Measurements from ENCODE around the gene BCL11A.

BCL11A gene

GRCh38 chr2:60583604-60584003, 30.1 kb upstream of the BCL11A start:
- Histone ChIP-seq H3K4me3 (ENCODE audit: low read depth in 1 of 2, low read length in 2 of 2) (no peak overlapping the region), H3K9ac (ENCODE audit: low read depth in 1 of 2, low read length in 2 of 2) (no peak overlapping the region)

GRCh38 chr2:60581433-60582282, 28.2 kb upstream of the BCL11A start:
- Histone ChIP-seq H3K9me3 (ENCODE audit: control insufficient read depth in 1 of 2, low read length in 2 of 2) (no peaks in the 10 kb centered on the region), H3K27ac (ENCODE audit: low read depth, low read length) (no peak overlapping the region), H3K4me3 (ENCODE audit: low read depth in 1 of 2, low read length in 2 of 2) (peak overlapping the region; percentile 57 to 58), H3K9ac (ENCODE audit: low read depth in 1 of 2, low read length in 2 of 2) (peak overlapping the region in 1 of 2 donors; percentile 14), H3K27me3 (ENCODE audit: control insufficient read depth in 1 of 2, insufficient read depth in 2 of 2, low read length in 2 of 2) (peaks cover 4 to 12% of the 10 kb centered on the region in 2 donors), H3K4me1 (ENCODE audit: control insufficient read depth in 1 of 2, insufficient read depth in 2 of 2, low read length in 2 of 2) (peaks cover 0 to 4% of the 10 kb centered on the region in 2 donors), H3K36me3 (ENCODE audit: control insufficient read depth in 1 of 2, insufficient read depth in 2 of 2, low read length in 2 of 2) (no peaks in the 10 kb centered on the region)

More at GRCh38 chr2:60583604-60584003, 30.1 kb upstream of the BCL11A start:
- H3K4me1 ChIP-seq (ENCODE audit: control insufficient read depth in 1 of 2, insufficient read depth in 2 of 2, low read length in 2 of 2) = peaks cover 0 to 4% of the 10 kb centered on the region in 2 donors
- H3K27ac ChIP-seq (ENCODE audit: low read depth, low read length) = no peak overlapping the region
- H3K9me3 ChIP-seq (ENCODE audit: control insufficient read depth in 1 of 2, low read length in 2 of 2) = no peaks in the 10 kb centered on the region
- H3K36me3 ChIP-seq (ENCODE audit: control insufficient read depth in 1 of 2, insufficient read depth in 2 of 2, low read length in 2 of 2) = no peaks in the 10 kb centered on the region
- peaks cover 4 to 12% of the 10 kb centered on the region in 2 donors for H3K27me3 ChIP-seq (ENCODE audit: control insufficient read depth in 1 of 2, insufficient read depth in 2 of 2, low read length in 2 of 2)

- H3K9me3 ChIP-seq (ENCODE audit: control insufficient read depth in 1 of 2, low read length in 2 of 2) = no peaks in the 10 kb centered on the region
- H3K4me3 ChIP-seq (ENCODE audit: low read depth in 1 of 2, low read length in 2 of 2) = no peak overlapping the region
- no peak overlapping the region for H3K9ac ChIP-seq (ENCODE audit: low read depth in 1 of 2, low read length in 2 of 2)
- peaks cover 5 to 12% of the 10 kb centered on the region in 2 donors for H3K27me3 ChIP-seq (ENCODE audit: control insufficient read depth in 1 of 2, insufficient read depth in 2 of 2, low read length in 2 of 2)
- H3K4me1 ChIP-seq (ENCODE audit: control insufficient read depth in 1 of 2, insufficient read depth in 2 of 2, low read length in 2 of 2) = peaks cover 0 to 4% of the 10 kb centered on the region in 2 donors
- no peak overlapping the region for H3K27ac ChIP-seq (ENCODE audit: low read depth, low read length)
- no peaks in the 10 kb centered on the region for H3K36me3 ChIP-seq (ENCODE audit: control insufficient read depth in 1 of 2, insufficient read depth in 2 of 2, low read length in 2 of 2)
These were observed 24.3 kb upstream of the BCL11A start for GRCh38 chr2:60577682-60578283.

DNA sequence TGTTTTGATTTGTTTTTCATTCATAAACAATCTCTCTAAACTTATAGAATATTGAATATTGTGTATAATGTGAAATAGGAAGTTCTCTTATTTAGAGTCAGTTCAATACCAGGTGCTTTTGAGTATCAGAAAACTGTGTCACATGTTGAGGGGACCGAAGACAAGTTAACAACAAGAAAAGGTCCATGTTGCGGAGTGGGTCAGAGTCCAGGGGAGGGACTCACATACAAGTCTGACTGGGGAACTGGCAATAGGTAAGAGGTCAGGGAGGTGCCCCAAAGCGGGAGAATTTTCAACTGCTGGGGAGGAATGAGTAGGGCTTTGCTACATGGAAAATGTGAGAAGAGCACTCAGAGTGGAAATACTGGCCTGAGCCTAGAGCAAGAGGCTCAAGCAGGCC, 19.8 kb upstream of the BCL11A start:
- H3K9ac ChIP-seq (ENCODE audit: low read depth in 1 of 2, low read length in 2 of 2) = no peak overlapping the region
- H3K27ac ChIP-seq (ENCODE audit: low read depth, low read length) = no peak overlapping the region
- H3K4me1 ChIP-seq (ENCODE audit: control insufficient read depth in 1 of 2, insufficient read depth in 2 of 2, low read length in 2 of 2) = peaks cover 8 to 11% of the 10 kb centered on the region in 2 donors
- no peak overlapping the region for H3K4me3 ChIP-seq (ENCODE audit: low read depth in 1 of 2, low read length in 2 of 2)
- H3K9me3 ChIP-seq (ENCODE audit: control insufficient read depth in 1 of 2, low read length in 2 of 2) = no peaks in the 10 kb centered on the region
- H3K36me3 ChIP-seq (ENCODE audit: control insufficient read depth in 1 of 2, insufficient read depth in 2 of 2, low read length in 2 of 2) = no peaks in the 10 kb centered on the region
- peaks cover 26 to 46% of the 10 kb centered on the region in 2 donors for H3K27me3 ChIP-seq (ENCODE audit: control insufficient read depth in 1 of 2, insufficient read depth in 2 of 2, low read length in 2 of 2)

DNA sequence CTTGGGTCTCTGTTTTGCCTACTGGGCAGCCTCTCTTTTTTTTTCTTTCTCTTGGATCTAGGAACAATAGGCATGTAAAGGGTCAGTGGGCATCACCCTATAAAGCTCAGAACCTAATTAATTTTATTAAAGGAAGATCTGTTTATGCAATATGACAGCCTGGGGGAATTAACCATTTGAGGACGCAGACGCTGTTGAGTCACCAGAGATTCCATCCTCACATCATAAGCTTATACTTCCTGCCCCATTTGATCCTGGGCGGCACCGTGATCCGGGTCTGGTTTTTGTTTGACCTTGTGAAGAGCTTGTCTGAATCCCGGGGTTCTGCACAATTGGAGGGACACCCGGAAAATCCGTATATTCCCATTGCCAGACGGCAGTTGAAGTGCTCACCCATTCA, 16.8 kb upstream of the BCL11A start:
- H3K9ac ChIP-seq (ENCODE audit: low read depth in 1 of 2, low read length in 2 of 2) = no peak overlapping the region
- H3K27ac ChIP-seq (ENCODE audit: low read depth, low read length) = no peak overlapping the region
- no peaks in the 10 kb centered on the region for H3K36me3 ChIP-seq (ENCODE audit: control insufficient read depth in 1 of 2, insufficient read depth in 2 of 2, low read length in 2 of 2)
- no peaks in the 10 kb centered on the region for H3K9me3 ChIP-seq (ENCODE audit: control insufficient read depth in 1 of 2, low read length in 2 of 2)
- peaks cover 8 to 11% of the 10 kb centered on the region in 2 donors for H3K4me1 ChIP-seq (ENCODE audit: control insufficient read depth in 1 of 2, insufficient read depth in 2 of 2, low read length in 2 of 2)
- peaks cover 40 to 58% of the 10 kb centered on the region in 2 donors for H3K27me3 ChIP-seq (ENCODE audit: control insufficient read depth in 1 of 2, insufficient read depth in 2 of 2, low read length in 2 of 2)
- no peak overlapping the region for H3K4me3 ChIP-seq (ENCODE audit: low read depth in 1 of 2, low read length in 2 of 2)

DNA sequence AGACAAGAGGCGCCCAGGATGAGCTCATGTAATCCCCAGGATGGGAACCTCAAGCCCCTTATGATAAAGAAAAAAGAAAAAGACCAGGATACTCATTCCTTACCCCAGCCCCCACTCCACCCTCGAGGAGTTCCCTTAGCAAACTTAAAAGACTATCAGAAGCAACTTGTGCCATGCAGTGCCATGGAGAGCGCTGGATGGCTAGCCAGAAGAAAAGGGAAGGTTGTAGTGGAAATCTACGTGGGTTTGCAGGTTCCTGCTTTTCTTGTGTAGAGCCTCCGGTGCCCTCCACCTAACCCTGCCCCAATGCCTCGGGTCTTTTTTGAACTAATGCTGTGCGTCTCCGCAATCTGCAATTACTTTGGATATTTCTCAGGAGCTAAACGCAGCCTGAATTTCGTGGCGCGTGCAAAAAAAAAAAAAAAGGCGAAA, 16.2 kb upstream of the BCL11A start:
- no peak overlapping the region for H3K27ac ChIP-seq (ENCODE audit: low read depth, low read length)
- no peak overlapping the region for H3K9ac ChIP-seq (ENCODE audit: low read depth in 1 of 2, low read length in 2 of 2)
- no peaks in the 10 kb centered on the region for H3K36me3 ChIP-seq (ENCODE audit: control insufficient read depth in 1 of 2, insufficient read depth in 2 of 2, low read length in 2 of 2)
- H3K27me3 ChIP-seq (ENCODE audit: control insufficient read depth in 1 of 2, insufficient read depth in 2 of 2, low read length in 2 of 2) = peaks cover 40 to 58% of the 10 kb centered on the region in 2 donors
- no peaks in the 10 kb centered on the region for H3K9me3 ChIP-seq (ENCODE audit: control insufficient read depth in 1 of 2, low read length in 2 of 2)
- peaks cover 8 to 11% of the 10 kb centered on the region in 2 donors for H3K4me1 ChIP-seq (ENCODE audit: control insufficient read depth in 1 of 2, insufficient read depth in 2 of 2, low read length in 2 of 2)
- peak overlapping the region; percentile 43 to 58 for H3K4me3 ChIP-seq (ENCODE audit: low read depth in 1 of 2, low read length in 2 of 2)

DNA sequence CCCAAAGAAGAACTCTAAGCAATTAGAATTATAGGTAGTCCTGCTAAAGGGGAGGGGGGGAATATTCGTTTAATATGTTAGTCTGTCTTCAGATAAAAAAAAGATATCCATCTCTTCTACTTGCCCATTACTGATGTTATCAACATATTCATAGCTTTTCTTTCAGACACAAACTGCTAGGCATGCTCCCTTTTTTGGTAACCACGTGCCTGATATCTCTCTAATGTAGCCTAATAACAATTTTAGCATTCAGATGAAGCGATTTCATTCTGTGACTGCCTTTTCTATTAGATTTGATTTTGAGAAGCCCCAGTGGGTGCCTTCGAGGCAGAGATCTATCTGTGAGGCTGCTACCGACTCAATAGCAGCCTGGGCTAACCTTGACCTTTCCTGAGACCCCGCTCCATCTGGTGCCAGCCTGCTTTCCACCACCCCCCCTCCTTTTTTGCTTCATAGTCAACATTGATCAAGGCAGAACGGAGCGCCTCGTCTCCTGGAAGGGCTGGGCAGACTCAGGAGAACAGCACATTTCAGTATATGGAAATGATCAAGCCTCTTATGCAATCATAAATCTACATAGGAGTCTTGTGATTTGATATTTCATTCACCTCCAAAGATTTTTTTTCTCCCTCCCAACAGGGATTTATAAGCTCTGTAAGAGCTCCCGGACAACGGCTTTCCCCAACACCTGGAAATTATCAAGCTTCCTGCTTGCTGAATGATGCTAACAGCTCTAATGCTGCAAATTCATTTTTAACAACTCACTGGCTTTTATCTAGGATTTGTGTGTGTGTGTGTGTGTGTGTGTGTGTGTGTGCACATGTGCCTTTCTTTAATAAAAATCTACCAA, 14.7 kb upstream of the BCL11A start:
- Histone ChIP-seq H3K4me3 (ENCODE audit: low read depth in 1 of 2, low read length in 2 of 2) (no peak overlapping the region), H3K36me3 (ENCODE audit: control insufficient read depth in 1 of 2, insufficient read depth in 2 of 2, low read length in 2 of 2) (no peaks in the 10 kb centered on the region), H3K27me3 (ENCODE audit: control insufficient read depth in 1 of 2, insufficient read depth in 2 of 2, low read length in 2 of 2) (peaks cover 40 to 53% of the 10 kb centered on the region in 2 donors), H3K4me1 (ENCODE audit: control insufficient read depth in 1 of 2, insufficient read depth in 2 of 2, low read length in 2 of 2) (peaks cover 8 to 11% of the 10 kb centered on the region in 2 donors), H3K9ac (ENCODE audit: low read depth in 1 of 2, low read length in 2 of 2) (no peak overlapping the region), H3K9me3 (ENCODE audit: control insufficient read depth in 1 of 2, low read length in 2 of 2) (no peaks in the 10 kb centered on the region), H3K27ac (ENCODE audit: low read depth, low read length) (no peak overlapping the region)

DNA sequence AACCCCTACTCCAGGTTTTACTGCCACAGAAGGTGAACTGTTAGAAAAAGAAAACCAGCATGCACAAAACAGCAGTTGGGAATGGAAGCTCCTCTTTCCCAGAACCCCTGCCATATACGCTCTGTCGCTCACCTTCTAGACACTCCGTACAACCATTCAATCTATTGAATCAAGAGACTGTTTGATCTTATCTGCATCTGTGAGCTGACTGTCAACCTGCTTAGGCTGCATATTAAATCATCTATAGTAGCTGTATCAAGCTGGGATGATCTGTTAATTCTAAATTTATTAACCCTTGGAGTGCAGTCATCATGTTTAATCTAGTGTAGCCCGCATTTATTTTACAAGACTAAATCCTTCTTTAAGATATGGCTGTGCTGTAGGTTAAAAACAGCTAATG, 13.6 kb upstream of the BCL11A start:
- Histone ChIP-seq H3K4me3 (ENCODE audit: low read depth in 1 of 2, low read length in 2 of 2) (no peak overlapping the region), H3K27me3 (ENCODE audit: control insufficient read depth in 1 of 2, insufficient read depth in 2 of 2, low read length in 2 of 2) (peaks cover 35 to 49% of the 10 kb centered on the region in 2 donors), H3K4me1 (ENCODE audit: control insufficient read depth in 1 of 2, insufficient read depth in 2 of 2, low read length in 2 of 2) (peaks cover 8 to 11% of the 10 kb centered on the region in 2 donors), H3K9me3 (ENCODE audit: control insufficient read depth in 1 of 2, low read length in 2 of 2) (no peaks in the 10 kb centered on the region), H3K9ac (ENCODE audit: low read depth in 1 of 2, low read length in 2 of 2) (no peak overlapping the region), H3K27ac (ENCODE audit: low read depth, low read length) (no peak overlapping the region), H3K36me3 (ENCODE audit: control insufficient read depth in 1 of 2, insufficient read depth in 2 of 2, low read length in 2 of 2) (no peaks in the 10 kb centered on the region)

- no peak overlapping the region for H3K4me3 ChIP-seq (ENCODE audit: low read depth in 1 of 2, low read length in 2 of 2)
- H3K27me3 ChIP-seq (ENCODE audit: control insufficient read depth in 1 of 2, insufficient read depth in 2 of 2, low read length in 2 of 2) = peaks cover 27 to 33% of the 10 kb centered on the region in 2 donors
These were observed 12.0 kb upstream of the BCL11A start for GRCh38 chr2:60565472-60565871.

More at GRCh38 chr2:60565472-60565871, 12.0 kb upstream of the BCL11A start:
- Histone ChIP-seq H3K9ac (ENCODE audit: low read depth in 1 of 2, low read length in 2 of 2) (no peak overlapping the region), H3K4me1 (ENCODE audit: control insufficient read depth in 1 of 2, insufficient read depth in 2 of 2, low read length in 2 of 2) (peaks cover 8 to 11% of the 10 kb centered on the region in 2 donors), H3K36me3 (ENCODE audit: control insufficient read depth in 1 of 2, insufficient read depth in 2 of 2, low read length in 2 of 2) (no peaks in the 10 kb centered on the region), H3K9me3 (ENCODE audit: control insufficient read depth in 1 of 2, low read length in 2 of 2) (no peaks in the 10 kb centered on the region), H3K27ac (ENCODE audit: low read depth, low read length) (no peak overlapping the region)

All from duodenal mucosa (tissue), 2 donors.